H1 (cell line): ENCODE results near the gene NR4A2. TPM values are rescaled to one million over a fixed set of nuclear protein-coding genes. Genes with fewer than 3 reads are reported as not detected.

Source experiments
- CTCF ChIA-PET: fragments of 300-600 bp; sonication (Branson Sonifier 250); formaldehyde crosslinking; loops from one replicate; lab custom pipeline; 2021; ENCODE audit not compliant: partially characterized antibody; lab: Charles Lee
- POLR2A ChIA-PET: fragments of 300-600 bp; sonication (Branson Sonifier 250); formaldehyde crosslinking; loops from one replicate; lab custom pipeline; 2021; ENCODE audit warnings: inconsistent platforms; ENCODE audit not compliant: partially characterized antibody; lab: Charles Lee
- DNase-seq, 2 experiments: peaks; one replicate each; pipeline versions ENCODE4 v3.0.0 to v3.0.0-alpha.2; 2010 to 2022; ENCODE audit warnings: low spot score in 2 of 2, low read depth in 1 of 2, mixed read lengths in 1 of 2
- FAIRE-seq: peaks from 2 replicates; lab custom pipeline; 2011; peaks lifted over from hg19 to GRCh38; lab: Jason Lieb, UNC
- H2AFZ ChIP-seq: 2 replicates; pipeline ENCODE4 v1.8.1; 2012; ENCODE audit warnings: low read length, inconsistent platforms
- H2AK5ac ChIP-seq: 2 replicates; pipeline ENCODE4 v1.6.1; 2013; ENCODE audit warnings: low read depth, low read length
- H2BK120ac ChIP-seq: replicated peaks from 2 replicates; pipeline ENCODE3; 2013; ENCODE audit warnings: low read depth, low read length, inconsistent platforms
- H2BK12ac ChIP-seq: 2 replicates; pipeline ENCODE4 v1.6.1; 2013; ENCODE audit warnings: low read depth, low read length
- H2BK15ac ChIP-seq: 2 replicates; pipeline ENCODE4 v1.6.1; 2013; ENCODE audit warnings: low read length
- H2BK20ac ChIP-seq: 2 replicates; pipeline ENCODE4 v1.6.1; 2013; ENCODE audit warnings: low read length
- H2BK5ac ChIP-seq: 2 replicates; pipeline ENCODE4 v1.6.1; 2013; ENCODE audit warnings: low read depth, low read length
- H3K14ac ChIP-seq: 2 replicates; pipeline ENCODE4 v1.6.1; 2013; ENCODE audit warnings: inconsistent platforms; ENCODE audit not compliant: insufficient read length
- H3K18ac ChIP-seq: 2 replicates; pipeline ENCODE4 v1.6.1; 2013; ENCODE audit warnings: low read length; ENCODE audit errors: extremely low read depth
- H3K23ac ChIP-seq: 2 replicates; pipeline ENCODE4 v1.6.1; 2013; ENCODE audit warnings: inconsistent platforms; ENCODE audit not compliant: insufficient read length
- H3K23me2 ChIP-seq: 2 replicates; pipeline ENCODE4 v1.6.1; 2013; ENCODE audit warnings: low read depth, low read length
- H3K27ac ChIP-seq: 2 replicates; pipeline ENCODE4 v1.6.1; 2011; ENCODE audit warnings: low read depth, low read length, inconsistent platforms
- H3K27me3 ChIP-seq, 4 experiments: replicated peaks in 1 of 4; 1 replicate in 1 of 4; 2 replicates in 3 of 4; pipeline versions ENCODE4 v1.6.1 to v1.8.1; 2011 to 2013; ENCODE audit warnings: low read length in 3 of 4, mild to moderate bottlenecking in 3 of 4, inconsistent platforms in 2 of 4, mixed read lengths in 2 of 4, moderate library complexity in 1 of 4; ENCODE audit not compliant: control insufficient read depth in 3 of 4, insufficient read depth in 3 of 4; ENCODE audit errors: extremely low read depth in 1 of 4
- H3K36me3 ChIP-seq, 4 experiments: 2 replicates each; pipeline versions ENCODE4 v1.6.1 to v1.8.1; 2011 to 2013; ENCODE audit warnings: mild to moderate bottlenecking in 4 of 4, low read length in 3 of 4, moderate library complexity in 2 of 4, control low read depth in 1 of 4, inconsistent platforms in 1 of 4; ENCODE audit not compliant: insufficient read depth in 4 of 4, control insufficient read depth in 2 of 4
- H3K4ac ChIP-seq: replicated peaks from 2 replicates; pipeline ENCODE3; 2013; ENCODE audit warnings: low read length, low read depth, mixed read lengths, inconsistent platforms; ENCODE audit not compliant: insufficient read length
- H3K4me1 ChIP-seq, 4 experiments: replicated peaks in 1 of 4; 1 replicate in 1 of 4; 2 replicates in 3 of 4; pipeline versions ENCODE4 v1.6.1 to v1.8.1; 2011 to 2013; ENCODE audit warnings: low read length in 3 of 4, inconsistent platforms in 2 of 4, mixed read lengths in 1 of 4; ENCODE audit not compliant: insufficient read depth in 4 of 4, control insufficient read depth in 3 of 4
- H3K4me2 ChIP-seq, 2 experiments: 2 replicates each; pipeline versions ENCODE4 v1.6.1 to v1.8.1; 2011 to 2013; ENCODE audit warnings: low read depth in 2 of 2, low read length in 2 of 2, control low read depth in 1 of 2, inconsistent platforms in 1 of 2, mild to moderate bottlenecking in 1 of 2; ENCODE audit not compliant: insufficient read depth in 1 of 2
- H3K4me3 ChIP-seq, 4 experiments: fragments of 200-600, 300-600 bp in 1 of 4; sonication (generic), shearing (Covaris generic), sonication (Bioruptor Twin) in 1 of 4; 2 replicates each; pipeline versions ENCODE4 v1.5.1 to v1.8.1; 2011 to 2016; ENCODE audit warnings: low read length in 4 of 4, low read depth in 3 of 4, control low read depth in 2 of 4, inconsistent platforms in 2 of 4, mild to moderate bottlenecking in 2 of 4, mixed read lengths in 1 of 4, moderate library complexity in 1 of 4; ENCODE audit not compliant: insufficient read depth in 2 of 4; ENCODE audit errors: extremely low read depth in 1 of 4
- H3K56ac ChIP-seq: replicated peaks from 2 replicates; pipeline ENCODE3; 2013; ENCODE audit warnings: low read depth, mild to moderate bottlenecking, mixed read lengths, low read length, inconsistent platforms; ENCODE audit not compliant: insufficient read length
- H3K79me1 ChIP-seq: 2 replicates; pipeline ENCODE4 v1.6.1; 2013; ENCODE audit warnings: low read depth, low read length, control low read depth
- H3K79me2 ChIP-seq, 2 experiments: 2 replicates each; pipeline versions ENCODE4 v1.6.1 to v1.8.1; 2012 to 2013; ENCODE audit warnings: low read length in 2 of 2, mild to moderate bottlenecking in 2 of 2, inconsistent platforms in 1 of 2; ENCODE audit not compliant: insufficient read depth in 2 of 2, control insufficient read depth in 1 of 2
- H3K9ac ChIP-seq, 4 experiments: replicated peaks in 1 of 4; 1 replicate in 1 of 4; 2 replicates in 3 of 4; pipeline versions ENCODE4 v1.6.1 to v1.8.1; 2011 to 2013; ENCODE audit warnings: low read depth in 3 of 4, low read length in 3 of 4, control low read depth in 2 of 4, mild to moderate bottlenecking in 2 of 4, moderate library complexity in 2 of 4, inconsistent platforms in 1 of 4; ENCODE audit errors: extremely low read depth in 1 of 4
- H3K9me3 ChIP-seq, 2 experiments: 2 replicates each; pipeline versions ENCODE4 v1.6.1 to v1.8.1; 2012 to 2013; ENCODE audit warnings: mild to moderate bottlenecking in 2 of 2, moderate library complexity in 2 of 2, control low read depth in 1 of 2, inconsistent platforms in 1 of 2, low read depth in 1 of 2, low read length in 1 of 2, mixed read lengths in 1 of 2; ENCODE audit not compliant: insufficient read depth in 2 of 2
- H4K20me1 ChIP-seq, 2 experiments: replicated peaks in 1 of 2; 2 replicates each; pipeline versions ENCODE3 to v1.8.1; 2011 to 2013; ENCODE audit warnings: inconsistent platforms in 2 of 2, low read length in 2 of 2, mild to moderate bottlenecking in 1 of 2; ENCODE audit not compliant: insufficient read depth in 2 of 2, control insufficient read depth in 1 of 2
- H4K5ac ChIP-seq: 2 replicates; pipeline ENCODE4 v1.6.1; 2013; ENCODE audit warnings: low read length, low read depth, mixed read lengths, inconsistent platforms; ENCODE audit not compliant: insufficient read length
- H4K8ac ChIP-seq: 2 replicates; pipeline ENCODE4 v1.8.0; 2013; ENCODE audit warnings: mild to moderate bottlenecking, moderate library complexity, low read length, inconsistent platforms; ENCODE audit not compliant: insufficient read depth; ENCODE audit errors: extremely low read depth
- H4K91ac ChIP-seq: replicated peaks from 2 replicates; pipeline ENCODE3; 2013; ENCODE audit warnings: low read length, mixed read lengths, inconsistent platforms; ENCODE audit not compliant: insufficient read length
- ATF2 ChIP-seq: IDR thresholded peaks from 2 replicates; pipeline ENCODE4 v1.6.1; 2012; ENCODE audit warnings: low read length, inconsistent platforms
- CEBPB ChIP-seq: IDR thresholded peaks from 2 replicates; pipeline ENCODE4 v1.6.1; 2012; ENCODE audit warnings: low read depth, low read length
- CREB1 ChIP-seq: IDR thresholded peaks from 2 replicates; pipeline ENCODE4 v1.6.1; 2012; ENCODE audit warnings: inconsistent platforms
- EGR1 ChIP-seq: IDR thresholded peaks from 2 replicates; pipeline ENCODE4 v1.6.1; 2011; ENCODE audit warnings: low read depth, low read length, borderline replicate concordance
- EZH2 ChIP-seq: fragments of 200-600 bp; sonication (generic); IDR thresholded peaks from 2 replicates; pipeline ENCODE4 v1.7.1; 2012; ENCODE audit warnings: low read depth, mild to moderate bottlenecking, moderate library complexity, low read length, inconsistent platforms; ENCODE audit not compliant: severe bottlenecking
- GABPA ChIP-seq: IDR thresholded peaks from 2 replicates; pipeline ENCODE4 v1.6.1; 2011; ENCODE audit warnings: mild to moderate bottlenecking, low read length, moderate library complexity, borderline replicate concordance; ENCODE audit not compliant: insufficient read depth
- HDAC2 ChIP-seq, 2 experiments: fragments of 300-600 bp in 1 of 2; sonication (generic) in 1 of 2; IDR thresholded peaks; 2 replicates each; pipeline ENCODE4 v1.6.1; 2011 to 2012; ENCODE audit warnings: low read depth in 2 of 2, low read length in 2 of 2, mild to moderate bottlenecking in 2 of 2, moderate library complexity in 2 of 2, borderline replicate concordance in 1 of 2, inconsistent platforms in 1 of 2
- HDAC6 ChIP-seq: IDR thresholded peaks from one replicate; pipeline ENCODE4 v1.7.1; 2012; ENCODE audit warnings: low read depth, mild to moderate bottlenecking, inconsistent platforms, low read length, moderate library complexity
- MAX ChIP-seq: IDR thresholded peaks from 2 replicates; pipeline ENCODE4 v1.6.1; 2012; ENCODE audit warnings: inconsistent platforms
- NRF1 ChIP-seq: IDR thresholded peaks from 2 replicates; pipeline ENCODE4 v1.6.1; 2011; ENCODE audit warnings: mild to moderate bottlenecking, low read depth, low read length, improper control_type of control experiment
- POLR2AphosphoS5 ChIP-seq: IDR thresholded peaks from 2 replicates; pipeline ENCODE4 v1.6.1; 2011; ENCODE audit warnings: low read depth, low read length
- RXRA ChIP-seq: IDR thresholded peaks from 2 replicates; pipeline ENCODE4 v1.6.1; 2011; ENCODE audit warnings: low read depth, mild to moderate bottlenecking, low read length, moderate library complexity; ENCODE audit not compliant: insufficient read depth
- SIRT6 ChIP-seq: IDR thresholded peaks from one replicate; pipeline ENCODE4 v1.7.1; 2012; ENCODE audit warnings: low read length, inconsistent platforms
- TBP ChIP-seq: IDR thresholded peaks from 2 replicates; pipeline ENCODE4 v1.6.1; 2011; ENCODE audit warnings: low read depth, low read length, improper control_type of control experiment
- ZNF274 ChIP-seq: IDR thresholded peaks from 2 replicates; pipeline ENCODE4 v1.7.0; 2012; ENCODE audit warnings: low read length, borderline replicate concordance; ENCODE audit errors: extremely low read depth
- polyA plus RNA-seq, 7 experiments: library from polyadenylated mRNA; depleted of rRNA in 3 of 7; stranded (reverse) in 5 of 7; unstranded in 2 of 7; fragments of >200 nt in 5 of 7; fragments of 200-250 nt in 2 of 7; gene quantifications; 1 replicate in 5 of 7; 2 replicates in 1 of 7; 4 replicates in 1 of 7; pipeline versions ENCODE4 v1.2.1 to v1.2.3, GENCODE V29; 2011 to 2013; ENCODE audit warnings: missing spikeins in 2 of 7, mixed read lengths in 2 of 7
- total RNA-seq: library from RNA; stranded (reverse); fragmentation: NEBNext Ultra II Directional; extraction: Animal tissue kit (Norgen Biotek cat#: 25700); gene quantifications from 2 replicates; pipeline ENCODE4 v1.2.1, GENCODE V29; 2021

NR4A2 gene
- total and polyA plus RNA-seq, 2 of the 8 experiments (the other 6 are each of a cell fraction or from before 2014, with no cell fraction given), result 0.15 to 1.7 TPM

- no peak overlapping the region for H3K27ac ChIP-seq
- no peaks in the 10 kb centered on the region for H3K79me1 ChIP-seq
- H2BK20ac ChIP-seq, result no peak overlapping the region
- no peak overlapping the region for H3K4me2 ChIP-seq
- H4K5ac ChIP-seq, result no peak overlapping the region
- ChIA-PET POLR2A (no interaction called here), CTCF (no interaction called here)
- H3K23me2 ChIP-seq, result no peaks in the 10 kb centered on the region
- DNase-seq (no peak), FAIRE-seq (no peak)
- H2BK15ac ChIP-seq, result no peak overlapping the region
- no peak overlapping the region for H3K4ac ChIP-seq
- H3K9ac ChIP-seq, result no peak overlapping the region
- no peak overlapping the region for H2BK5ac ChIP-seq
- no peak overlapping the region for H4K91ac ChIP-seq
- no peaks in the 10 kb centered on the region for H3K36me3 ChIP-seq
- H2BK120ac ChIP-seq, result no peak overlapping the region
- H2BK12ac ChIP-seq, result no peak overlapping the region
- H3K14ac ChIP-seq, result no peak overlapping the region
- no peak overlapping the region for H4K8ac ChIP-seq
- H3K79me2 ChIP-seq, result no peaks in the 10 kb centered on the region
- no peak overlapping the region for H3K23ac ChIP-seq
- no peaks in the 10 kb centered on the region for H4K20me1 ChIP-seq
- H2AK5ac ChIP-seq, result no peak overlapping the region
- no peak overlapping the region for H3K4me3 ChIP-seq
- H3K18ac ChIP-seq, result no peak overlapping the region
- no peak overlapping the region for H3K56ac ChIP-seq
- H3K4me1 ChIP-seq, result no peaks in the 10 kb centered on the region
- no peak overlapping the region for H2AFZ ChIP-seq
- H3K9me3 ChIP-seq, result no peaks in the 10 kb centered on the region
- no peaks in the 10 kb centered on the region for H3K27me3 ChIP-seq
- no peak for TF ChIP-seq EZH2
- TF ChIP-seq NRF1, result no peak
- no peak for TF ChIP-seq CREB1
- TF ChIP-seq CEBPB, result no peak
- TF ChIP-seq RXRA, result no peak
- no peak for TF ChIP-seq HDAC2 (IDR thresholded peaks at IDR 0.05; ENCODE audit: borderline replicate concordance in 1 of 2, low read depth in 2 of 2, low read length in 2 of 2)
- no peak for TF ChIP-seq SIRT6
- no peak for TF ChIP-seq GABPA
- TF ChIP-seq ATF2, result no peak
- TF ChIP-seq TBP, result no peak
- TF ChIP-seq MAX, result no peak
- TF ChIP-seq POLR2AphosphoS5, result no peak
- TF ChIP-seq EGR1, result no peak
- TF ChIP-seq HDAC6, result no peak
- no peak for TF ChIP-seq ZNF274
These were observed 21.7 kb downstream of the NR4A2 start for GRCh38 chr2:156310773-156311172.
